Measurements from ENCODE around the gene FMNL2.

The FMNL2 gene

GRCh38 chr2:152560873-152561595 lies 226.1 kb downstream of the FMNL2 start:
- DNase-seq: no peak

- DNase-seq: no peak
Measured at GRCh38 chr2:152562198-152562884, 227.4 kb downstream of the FMNL2 start.

GRCh38 chr2:152563764-152564163 lies 228.8 kb downstream of the FMNL2 start:
- no peak for DNase-seq

GRCh38 chr2:152564754-152565551 lies 230.0 kb downstream of the FMNL2 start:
- no peak for DNase-seq

GRCh38 chr2:152565884-152566727 lies 231.1 kb downstream of the FMNL2 start:
- DNase-seq: no peak

GRCh38 chr2:152566728-152567069 lies 231.7 kb downstream of the FMNL2 start:
- DNase-seq: no peak

GRCh38 chr2:152568531-152568930 lies 233.6 kb downstream of the FMNL2 start:
- no peak for DNase-seq

GRCh38 chr2:152569186-152569585 lies 234.2 kb downstream of the FMNL2 start:
- no peak for DNase-seq

- DNase-seq: no peak
Measured at GRCh38 chr2:152571048-152571766, 236.2 kb downstream of the FMNL2 start.

GRCh38 chr2:152572031-152572430 lies 237.1 kb downstream of the FMNL2 start:
- no peak for DNase-seq

GRCh38 chr2:152573168-152573567 lies 238.2 kb downstream of the FMNL2 start:
- no peak for DNase-seq

- DNase-seq: no peak
Measured at GRCh38 chr2:152577579-152577978, 242.6 kb downstream of the FMNL2 start.

GRCh38 chr2:152578573-152578972 lies 243.6 kb downstream of the FMNL2 start:
- no peak for DNase-seq

GRCh38 chr2:152580714-152581113 lies 245.7 kb downstream of the FMNL2 start:
- no peak for DNase-seq

GRCh38 chr2:152581360-152581759 lies 246.4 kb downstream of the FMNL2 start:
- DNase-seq: no peak

- DNase-seq: no peak
Measured at GRCh38 chr2:152582081-152582480, 247.1 kb downstream of the FMNL2 start.

GRCh38 chr2:152583512-152584229 lies 248.7 kb downstream of the FMNL2 start:
- no peak for DNase-seq

- no peak for DNase-seq
Measured at GRCh38 chr2:152584301-152584700, 249.3 kb downstream of the FMNL2 start.

GRCh38 chr2:152585830-152586484 lies 251.0 kb downstream of the FMNL2 start:
- DNase-seq: no peak

- DNase-seq: no peak
Measured at GRCh38 chr2:152587187-152587947, 252.4 kb downstream of the FMNL2 start.
